Spleen (tissue), 11 donors: ENCODE data around the gene SERPINA3. TPM values are rescaled to one million over a fixed set of nuclear protein-coding genes. Genes with fewer than 3 reads are reported as not detected.

Source experiments
- DNase-seq: peaks from one replicate; pipeline ENCODE4 v3.0.0-alpha.2; 2020
- H3K27ac ChIP-seq, 8 donors: fragments of 200-600 bp; sonication (generic) in 7 of 8; 1 replicate in 4 of 8; 2 replicates in 4 of 8; pipeline versions ENCODE4 v1.5.0 to v1.8.0; 2016 to 2021; ENCODE audit warnings: inconsistent platforms in 4 of 8, mild to moderate bottlenecking in 4 of 8, moderate library complexity in 1 of 8
- H3K27me3 ChIP-seq, 7 donors: fragments of 200-600 bp; sonication (generic) in 6 of 7; replicated peaks in 1 of 7; 1 replicate in 4 of 7; 2 replicates in 3 of 7; pipeline versions ENCODE4 v1.5.0 to v1.8.0; 2016 to 2021; ENCODE audit warnings: inconsistent platforms in 3 of 7, mild to moderate bottlenecking in 1 of 7
- H3K36me3 ChIP-seq, 6 donors: fragments of 200-600 bp; sonication (generic) in 5 of 6; 1 replicate in 4 of 6; 2 replicates in 2 of 6; pipeline versions ENCODE4 v1.5.0 to v1.8.0; 2016 to 2021; ENCODE audit warnings: inconsistent platforms in 2 of 6
- H3K4me1 ChIP-seq, 6 donors: fragments of 200-600 bp; sonication (generic) in 5 of 6; 1 replicate in 3 of 6; 2 replicates in 3 of 6; pipeline versions ENCODE4 v1.5.0 to v1.8.0; 2016 to 2021; ENCODE audit warnings: inconsistent platforms in 3 of 6
- H3K4me3 ChIP-seq, 8 donors: fragments of 200-600 bp; sonication (generic) in 7 of 8; 1 replicate in 4 of 8; 2 replicates in 4 of 8; pipeline versions ENCODE4 v1.5.0 to v1.8.0; 2016 to 2021; ENCODE audit warnings: inconsistent platforms in 4 of 8, mild to moderate bottlenecking in 4 of 8, moderate library complexity in 2 of 8
- H3K9me3 ChIP-seq, 8 donors: fragments of 200-600 bp; sonication (generic) in 7 of 8; 1 replicate in 4 of 8; 2 replicates in 4 of 8; pipeline versions ENCODE4 v1.5.0 to v1.8.0; 2016 to 2021; ENCODE audit warnings: inconsistent platforms in 4 of 8
- POLR2A ChIP-seq, 3 donors: fragments of 450-650 bp; IDR thresholded peaks; one replicate each; pipeline ENCODE4 v1.5.1; 2017; ENCODE audit warnings: antibody characterized with exemption in 3 of 3, mild to moderate bottlenecking in 1 of 3
- POLR2AphosphoS5 ChIP-seq, 3 donors: sonication (generic); formaldehyde crosslinking; IDR thresholded peaks; one replicate each; pipeline ENCODE4 v1.5.1; 2017; ENCODE audit warnings: antibody characterized with exemption in 3 of 3
- WGBS, 5 donors: extraction: QIAGEN DNeasy Blood & Tissue Kit in 3 of 5; methylation state at CpG; one replicate each; pipeline versions ENCODE4 v1.1.5 to v1.1.7; 2013 to 2018; 5-methylcytosine and 5-hydroxymethylcytosine counted together
- intact Hi-C: fragments of 100-400 bp; cut with DNase I; formaldehyde crosslinking; loops from one replicate; pipeline ENCODE4 v1.15.0; 2023; ENCODE audit warnings: low total_unique reads
- polyA plus RNA-seq, 3 donors: library from polyadenylated mRNA; stranded (reverse); fragments of 200-250 nt; gene quantifications; one replicate each; pipeline ENCODE4 v1.2.1, GENCODE V29; 2013
- total RNA-seq, 7 donors: library from RNA; depleted of rRNA in 3 of 7; stranded (reverse); fragments of >200 nt in 3 of 7; fragmentation: NEBNext Ultra II Directional in 4 of 7; extraction: Animal tissue kit (Norgen Biotek cat#: 25700) in 4 of 7; gene quantifications; one replicate each; pipeline versions ENCODE4 v1.1.0 to v1.2.1, GENCODE V29; 2016 to 2021
- TF ChIP-seq, protein P1 (sequence below), 11 experiments: fragments of 200-600 bp in 7 of 11; fragments of 450-650 bp in 4 of 11; sonication (generic) in 4 of 11; IDR thresholded peaks in 8 of 11; conservative IDR thresholded peaks in 3 of 11; 1 replicate in 7 of 11; 2 replicates in 4 of 11; pipeline versions ENCODE4 v1.4.0 to v1.8.0; 2016 to 2021; ENCODE audit warnings: antibody characterized with exemption in 11 of 11, inconsistent platforms in 4 of 11, mild to moderate bottlenecking in 1 of 11
- donor health status: healthy with polysubstance abuse.
- donor health status: DM: no; HTN: no; CAD: no; lungs with moderate emphysema.
- donor health status: DM: no; HTN: no; CAD: no.
- donor health status: Bipolar disorder and iron deficiency.
- donor health status: healthy.
- donor health status: DM: no; HTN: no; CAD: no.
- donor health status: DM: yes; HTN: yes; CAD: no.

The SERPINA3 gene
- total and polyA plus RNA-seq, 10 donors = 3.4 to 88.3 (median 10.2) TPM

DNA sequence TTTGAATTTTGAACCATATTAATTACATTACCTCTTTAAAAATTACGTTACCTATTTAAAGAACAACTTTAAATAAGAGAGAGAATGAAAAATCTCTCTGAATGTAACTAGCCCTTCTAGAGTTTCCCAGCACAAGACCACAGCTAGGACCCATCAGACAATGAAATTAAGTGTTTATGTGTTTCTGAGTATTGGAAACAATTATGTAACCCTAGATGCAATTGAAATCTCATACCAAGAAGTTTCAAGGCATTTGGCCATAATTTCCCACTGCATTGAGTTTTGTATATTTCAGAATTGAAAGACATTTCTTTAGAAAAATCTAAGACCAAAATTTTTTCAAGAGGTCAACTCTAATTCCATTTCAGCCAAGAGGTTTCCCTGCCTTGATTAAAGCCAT, 47.1 kb downstream of the SERPINA3 start:
- no peak overlapping the region for H3K4me3 ChIP-seq
- no peaks in the 10 kb centered on the region for H3K9me3 ChIP-seq
- 71 to 83% (median 76%) methylated on average over 1 of the region's 1 CpG for WGBS, 5 donors
- peaks cover 0 to 5% (median 0%) of the 10 kb centered on the region in 6 donors for H3K4me1 ChIP-seq
- TF ChIP-seq POLR2AphosphoS5 (IDR thresholded peaks at IDR 0.05) = no peak
- no peak for TF ChIP-seq POLR2A (IDR thresholded peaks at IDR 0.05)
- TF ChIP-seq, protein P1, sequence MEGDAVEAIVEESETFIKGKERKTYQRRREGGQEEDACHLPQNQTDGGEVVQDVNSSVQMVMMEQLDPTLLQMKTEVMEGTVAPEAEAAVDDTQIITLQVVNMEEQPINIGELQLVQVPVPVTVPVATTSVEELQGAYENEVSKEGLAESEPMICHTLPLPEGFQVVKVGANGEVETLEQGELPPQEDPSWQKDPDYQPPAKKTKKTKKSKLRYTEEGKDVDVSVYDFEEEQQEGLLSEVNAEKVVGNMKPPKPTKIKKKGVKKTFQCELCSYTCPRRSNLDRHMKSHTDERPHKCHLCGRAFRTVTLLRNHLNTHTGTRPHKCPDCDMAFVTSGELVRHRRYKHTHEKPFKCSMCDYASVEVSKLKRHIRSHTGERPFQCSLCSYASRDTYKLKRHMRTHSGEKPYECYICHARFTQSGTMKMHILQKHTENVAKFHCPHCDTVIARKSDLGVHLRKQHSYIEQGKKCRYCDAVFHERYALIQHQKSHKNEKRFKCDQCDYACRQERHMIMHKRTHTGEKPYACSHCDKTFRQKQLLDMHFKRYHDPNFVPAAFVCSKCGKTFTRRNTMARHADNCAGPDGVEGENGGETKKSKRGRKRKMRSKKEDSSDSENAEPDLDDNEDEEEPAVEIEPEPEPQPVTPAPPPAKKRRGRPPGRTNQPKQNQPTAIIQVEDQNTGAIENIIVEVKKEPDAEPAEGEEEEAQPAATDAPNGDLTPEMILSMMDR (IDR thresholded peaks at IDR 0.05 in 8 of 11, conservative IDR thresholded peaks at IDR 0.05 in 3 of 11) = no peak
- peaks cover 0 to 19% (median 0%) of the 10 kb centered on the region in 7 donors for H3K27me3 ChIP-seq
- DNase-seq = no peak
- H3K36me3 ChIP-seq = no peaks in the 10 kb centered on the region
- intact Hi-C loops = no loop called here
- no peak overlapping the region for H3K27ac ChIP-seq

DNA sequence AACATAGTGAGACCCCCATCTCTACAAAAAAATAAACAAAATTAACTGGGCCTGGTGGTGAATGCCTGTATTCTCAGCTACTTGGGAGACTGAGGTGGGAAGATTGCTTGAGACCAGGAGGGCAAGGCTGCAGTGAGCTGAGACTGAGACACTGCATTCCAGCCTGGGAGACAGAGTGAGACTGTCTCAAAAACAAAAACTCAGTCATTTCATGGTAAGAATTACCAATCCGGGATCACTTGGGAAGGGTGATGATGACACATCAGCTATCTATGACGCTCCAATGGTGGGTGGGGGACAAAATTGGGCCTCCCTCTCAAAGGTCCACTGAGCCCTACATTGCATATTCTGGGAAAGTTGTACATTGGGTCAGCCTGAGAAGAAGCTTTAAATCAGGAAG, 47.7 kb downstream of the SERPINA3 start:
- intact Hi-C loops = no loop called here
- Histone ChIP-seq H3K27me3 (peaks cover 0 to 19% (median 0%) of the 10 kb centered on the region in 7 donors), H3K4me1 (peaks cover 0 to 5% (median 0%) of the 10 kb centered on the region in 6 donors), H3K9me3 (no peaks in the 10 kb centered on the region), H3K4me3 (no peak overlapping the region), H3K27ac (no peak overlapping the region), H3K36me3 (no peaks in the 10 kb centered on the region)
- 76 to 89% (median 84%) methylated on average over 2 of the region's 2 CpGs for WGBS, 5 donors
- TF ChIP-seq POLR2AphosphoS5 (IDR thresholded peaks at IDR 0.05) = no peak
- TF ChIP-seq, protein P1 (IDR thresholded peaks at IDR 0.05 in 8 of 11, conservative IDR thresholded peaks at IDR 0.05 in 3 of 11) = no peak
- no peak for TF ChIP-seq POLR2A (IDR thresholded peaks at IDR 0.05)
- no peak for DNase-seq

DNA sequence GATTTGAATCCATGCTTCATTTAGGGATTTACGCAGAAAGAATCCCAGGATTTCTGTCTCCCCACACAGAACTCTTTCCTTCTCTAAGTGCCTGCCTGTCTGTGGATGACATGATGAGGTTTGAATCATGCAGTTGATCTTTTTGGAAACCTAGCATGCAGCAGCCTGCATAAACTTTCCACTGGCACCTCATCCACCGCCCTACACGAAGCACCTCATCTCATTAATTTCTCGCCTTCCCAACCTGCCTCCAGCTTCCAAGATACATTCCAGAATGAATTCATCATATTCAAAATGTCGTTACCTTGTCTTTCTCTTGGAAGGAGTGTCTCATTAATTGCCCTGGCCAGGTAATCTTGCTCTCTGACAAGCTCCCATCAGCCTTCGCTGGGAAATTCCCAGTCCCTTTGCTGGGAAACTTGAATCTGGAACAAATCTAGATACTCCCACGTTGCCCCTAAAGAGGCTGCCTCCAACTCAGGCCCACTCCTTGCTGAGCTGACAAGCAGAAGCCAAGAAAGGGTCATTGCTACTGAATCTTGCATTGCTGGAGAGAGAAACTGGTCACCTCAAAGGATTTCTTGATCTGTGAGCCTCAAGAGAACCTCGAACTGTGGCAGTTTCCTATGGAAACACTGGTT, 48.2 kb downstream of the SERPINA3 start:
- Histone ChIP-seq H3K4me1 (peaks cover 0 to 5% (median 0%) of the 10 kb centered on the region in 6 donors), H3K4me3 (no peak overlapping the region), H3K36me3 (no peaks in the 10 kb centered on the region), H3K27me3 (peaks cover 0 to 25% (median 0%) of the 10 kb centered on the region in 7 donors), H3K9me3 (no peaks in the 10 kb centered on the region), H3K27ac (no peak overlapping the region)
- intact Hi-C loops = no loop called here
- no peak for DNase-seq
- WGBS, 5 donors = 64 to 80% (median 73%) methylated on average over 8 of the region's 8 CpGs
- TF ChIP-seq, protein P1 (IDR thresholded peaks at IDR 0.05 in 8 of 11, conservative IDR thresholded peaks at IDR 0.05 in 3 of 11) = no peak
- TF ChIP-seq POLR2AphosphoS5 (IDR thresholded peaks at IDR 0.05) (no peak), POLR2A (IDR thresholded peaks at IDR 0.05) (no peak)

DNA sequence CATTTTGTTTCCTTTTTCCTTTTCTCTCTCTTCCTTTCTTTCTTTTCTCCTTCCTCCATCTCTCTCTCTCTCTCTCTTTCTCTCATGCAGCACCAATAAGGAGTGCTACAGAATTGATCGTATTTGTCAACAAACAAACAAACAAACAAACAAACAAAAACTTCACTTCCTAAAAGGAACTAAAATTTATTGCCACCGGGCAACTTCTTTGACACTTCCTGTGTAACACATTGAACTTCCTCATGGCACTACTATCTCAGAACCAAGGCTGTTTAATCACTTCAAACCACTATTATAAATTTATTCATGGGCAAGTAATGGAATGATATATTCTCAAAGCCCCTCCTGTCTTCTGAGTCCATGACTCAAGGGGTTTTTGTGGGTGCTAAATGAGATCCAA, 51.3 kb downstream of the SERPINA3 start:
- H3K4me1 ChIP-seq = peaks cover 0 to 5% (median 0%) of the 10 kb centered on the region in 6 donors
- intact Hi-C loops = no loop called here
- H3K27me3 ChIP-seq = peaks cover 0 to 25% (median 0%) of the 10 kb centered on the region in 7 donors
- 18 to 55% (median 29%) methylated on average over 2 of the region's 2 CpGs for WGBS, 5 donors
- DNase-seq = no peak
- H3K9me3 ChIP-seq = no peaks in the 10 kb centered on the region
- TF ChIP-seq, protein P1 (IDR thresholded peaks at IDR 0.05 in 8 of 11, conservative IDR thresholded peaks at IDR 0.05 in 3 of 11) = no peak
- TF ChIP-seq POLR2A (IDR thresholded peaks at IDR 0.05) (no peak), POLR2AphosphoS5 (IDR thresholded peaks at IDR 0.05) (no peak)
- H3K27ac ChIP-seq = no peak overlapping the region
- no peaks in the 10 kb centered on the region for H3K36me3 ChIP-seq
- no peak overlapping the region for H3K4me3 ChIP-seq
